ENCODE measurements around the gene CENATAC.
"Not testable (repeated sequence)": the region's sequence is repeated elsewhere in the genome, so short reads cannot be mapped to it uniquely, and the experiment has no call there.

Gene CENATAC

DNA sequence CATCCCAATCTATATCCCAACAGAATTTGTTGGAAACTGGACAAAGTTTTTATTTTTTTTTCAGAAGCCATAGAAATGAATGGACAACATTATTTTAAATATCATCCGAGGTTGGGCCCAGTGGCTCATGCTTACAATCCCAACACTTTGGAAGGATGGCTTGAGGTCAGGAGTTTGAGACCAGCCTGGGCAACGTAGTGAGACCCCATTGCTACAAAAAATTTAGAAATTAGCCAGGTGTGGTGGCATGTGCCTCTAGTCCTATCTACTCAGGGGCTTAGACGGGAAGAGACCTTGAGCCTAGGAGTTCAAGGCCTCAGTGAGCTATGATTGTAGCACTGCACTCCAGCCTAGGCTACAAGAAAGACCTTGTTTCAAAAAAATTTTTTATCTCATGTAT, 36.9 kb downstream of the CENATAC start:
- H3K4me3 ChIP-seq (replicated peaks; ENCODE audit: low read depth, low read length), result no peak overlapping the region
- TF ChIP-seq, protein P1, sequence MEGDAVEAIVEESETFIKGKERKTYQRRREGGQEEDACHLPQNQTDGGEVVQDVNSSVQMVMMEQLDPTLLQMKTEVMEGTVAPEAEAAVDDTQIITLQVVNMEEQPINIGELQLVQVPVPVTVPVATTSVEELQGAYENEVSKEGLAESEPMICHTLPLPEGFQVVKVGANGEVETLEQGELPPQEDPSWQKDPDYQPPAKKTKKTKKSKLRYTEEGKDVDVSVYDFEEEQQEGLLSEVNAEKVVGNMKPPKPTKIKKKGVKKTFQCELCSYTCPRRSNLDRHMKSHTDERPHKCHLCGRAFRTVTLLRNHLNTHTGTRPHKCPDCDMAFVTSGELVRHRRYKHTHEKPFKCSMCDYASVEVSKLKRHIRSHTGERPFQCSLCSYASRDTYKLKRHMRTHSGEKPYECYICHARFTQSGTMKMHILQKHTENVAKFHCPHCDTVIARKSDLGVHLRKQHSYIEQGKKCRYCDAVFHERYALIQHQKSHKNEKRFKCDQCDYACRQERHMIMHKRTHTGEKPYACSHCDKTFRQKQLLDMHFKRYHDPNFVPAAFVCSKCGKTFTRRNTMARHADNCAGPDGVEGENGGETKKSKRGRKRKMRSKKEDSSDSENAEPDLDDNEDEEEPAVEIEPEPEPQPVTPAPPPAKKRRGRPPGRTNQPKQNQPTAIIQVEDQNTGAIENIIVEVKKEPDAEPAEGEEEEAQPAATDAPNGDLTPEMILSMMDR (IDR thresholded peaks at IDR 0.05; ENCODE audit: low read length, missing control alignments), result no peak
- DNase-seq (ENCODE audit: low read depth), result no peak

DNA sequence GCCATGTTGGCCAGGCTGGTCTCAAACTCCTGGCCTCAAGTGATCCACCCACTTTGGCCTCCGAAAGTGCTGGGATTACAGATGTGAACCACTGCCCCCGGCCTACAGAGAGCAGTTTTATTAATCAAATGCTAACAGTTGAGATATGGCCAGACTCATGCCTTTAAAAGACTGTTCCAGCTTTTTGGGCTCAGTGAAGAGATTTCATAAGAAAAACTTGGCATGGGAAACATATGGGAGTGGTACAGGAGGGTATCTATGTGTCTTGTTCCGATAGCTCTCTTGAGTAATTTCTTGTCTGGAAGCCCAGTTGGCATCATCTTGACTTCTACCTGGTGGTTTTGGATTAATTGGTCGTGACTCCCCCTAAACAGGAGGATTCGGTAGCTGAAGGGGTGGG, 40.9 kb downstream of the CENATAC start:
- DNase-seq (ENCODE audit: low read depth), result no peak
- no peak overlapping the region for H3K4me3 ChIP-seq (replicated peaks; ENCODE audit: low read depth, low read length)
- TF ChIP-seq, protein P1 (IDR thresholded peaks at IDR 0.05; ENCODE audit: low read length, missing control alignments), result no peak

GRCh38 chr11:119039471-119039870, 41.5 kb downstream of the CENATAC start:
- H3K4me3 ChIP-seq (replicated peaks; ENCODE audit: low read depth, low read length); DNase-seq (ENCODE audit: low read depth): not testable (repeated sequence)

DNA sequence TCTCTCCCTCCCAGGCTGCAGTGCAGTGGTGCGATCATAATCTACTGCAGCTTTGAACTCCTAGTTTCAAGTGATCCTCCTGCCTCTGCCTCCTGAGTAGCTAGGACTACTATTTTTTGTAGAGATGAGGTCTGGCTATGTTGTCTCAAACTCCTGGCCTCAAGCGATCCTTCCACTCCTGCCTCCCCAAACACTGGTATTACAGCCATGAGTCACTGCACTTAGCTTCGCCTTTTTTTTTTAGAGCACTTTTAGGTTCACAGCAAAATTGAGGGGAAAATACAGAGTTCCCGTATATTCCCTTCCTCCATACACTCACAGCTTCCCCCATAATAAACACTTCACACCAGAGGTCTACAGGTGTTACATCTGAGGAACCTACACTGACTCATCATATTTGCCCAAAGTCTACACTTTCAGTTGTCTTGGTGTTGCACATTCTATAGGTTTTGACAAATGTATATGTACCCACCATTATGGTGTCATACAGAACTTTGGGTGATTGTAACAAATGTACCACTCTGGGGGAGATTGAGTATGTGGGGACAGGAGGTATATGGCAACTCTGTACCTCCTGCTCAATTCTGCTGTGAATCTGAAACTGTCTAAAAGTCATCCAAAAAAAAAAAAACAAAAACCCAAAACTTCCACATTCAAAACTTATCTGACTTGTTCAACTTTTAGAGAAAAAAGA, 44.0 kb downstream of the CENATAC start:
- no peak overlapping the region for H3K4me3 ChIP-seq (replicated peaks; ENCODE audit: low read depth, low read length)
- TF ChIP-seq, protein P1 (IDR thresholded peaks at IDR 0.05; ENCODE audit: low read length, missing control alignments), result no peak
- DNase-seq (ENCODE audit: low read depth), result no peak

- TF ChIP-seq, protein P1 (IDR thresholded peaks at IDR 0.05; ENCODE audit: low read length, missing control alignments), result no peak
- no peak overlapping the region for H3K4me3 ChIP-seq (replicated peaks; ENCODE audit: low read depth, low read length)
- DNase-seq (ENCODE audit: low read depth), result no peak
Observed at GRCh38 chr11:119042927-119043326, 45.0 kb downstream of the CENATAC start.

GRCh38 chr11:119044708-119045107, 46.8 kb downstream of the CENATAC start:
- TF ChIP-seq, protein P1 (IDR thresholded peaks at IDR 0.05; ENCODE audit: low read length, missing control alignments), result peak; percentile 20
- H3K4me3 ChIP-seq (replicated peaks; ENCODE audit: low read depth, low read length), result no peak overlapping the region
- DNase-seq (ENCODE audit: low read depth), result no peak

DNA sequence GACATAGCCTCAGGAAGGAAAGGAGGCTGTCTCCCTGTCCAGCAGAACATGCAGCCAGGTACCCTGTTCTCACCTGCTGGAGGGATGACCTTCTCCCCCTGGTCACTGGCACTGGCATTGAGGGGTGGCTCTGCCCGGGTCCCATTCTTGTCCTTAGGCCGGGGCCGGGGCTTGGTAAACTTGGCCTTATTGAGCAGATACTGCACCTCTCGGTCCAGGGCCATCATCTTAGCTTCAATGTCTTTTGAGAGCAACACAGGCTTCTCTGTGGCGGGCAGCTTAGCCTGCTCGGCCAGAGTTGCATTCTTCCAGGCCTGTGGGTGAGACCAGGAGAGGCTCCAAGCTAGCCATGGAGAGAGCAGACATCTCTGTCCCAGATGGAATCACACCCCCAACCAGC, 48.6 kb downstream of the CENATAC start:
- DNase-seq (ENCODE audit: low read depth), result no peak
- TF ChIP-seq, protein P1 (IDR thresholded peaks at IDR 0.05; ENCODE audit: low read length, missing control alignments), result no peak
- no peak overlapping the region for H3K4me3 ChIP-seq (replicated peaks; ENCODE audit: low read depth, low read length)

Data from fibroblast of pulmonary artery (primary cell).